Brain pericyte (primary cell): ENCODE data around the gene JOSD1.

Source experiments
- DNase-seq: peaks from one replicate; pipeline ENCODE4 v3.0.0-alpha.2; 2012; ENCODE audit warnings: low read depth, low spot score

The JOSD1 gene

DNA sequence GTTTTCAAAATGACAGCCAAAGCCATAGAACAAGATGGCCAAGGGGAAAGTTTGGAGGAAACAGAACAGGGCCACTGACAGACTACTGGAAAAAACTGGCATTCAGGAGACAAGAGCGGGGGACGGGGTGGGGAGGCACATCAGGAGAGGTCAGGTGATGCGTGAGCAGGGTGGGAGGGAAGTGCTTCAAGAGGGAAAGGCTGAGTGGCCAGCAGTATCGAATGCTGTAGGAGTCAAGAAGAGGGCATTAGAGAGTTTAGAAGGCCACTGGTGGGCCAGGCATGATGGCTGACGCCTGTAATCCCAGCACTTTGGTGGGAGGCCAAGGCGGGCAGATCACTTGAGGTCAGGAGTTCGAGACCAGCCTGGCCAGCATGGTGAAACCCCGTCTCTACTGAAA, 13.2 kb upstream of the JOSD1 start:
- no peak for DNase-seq

DNA sequence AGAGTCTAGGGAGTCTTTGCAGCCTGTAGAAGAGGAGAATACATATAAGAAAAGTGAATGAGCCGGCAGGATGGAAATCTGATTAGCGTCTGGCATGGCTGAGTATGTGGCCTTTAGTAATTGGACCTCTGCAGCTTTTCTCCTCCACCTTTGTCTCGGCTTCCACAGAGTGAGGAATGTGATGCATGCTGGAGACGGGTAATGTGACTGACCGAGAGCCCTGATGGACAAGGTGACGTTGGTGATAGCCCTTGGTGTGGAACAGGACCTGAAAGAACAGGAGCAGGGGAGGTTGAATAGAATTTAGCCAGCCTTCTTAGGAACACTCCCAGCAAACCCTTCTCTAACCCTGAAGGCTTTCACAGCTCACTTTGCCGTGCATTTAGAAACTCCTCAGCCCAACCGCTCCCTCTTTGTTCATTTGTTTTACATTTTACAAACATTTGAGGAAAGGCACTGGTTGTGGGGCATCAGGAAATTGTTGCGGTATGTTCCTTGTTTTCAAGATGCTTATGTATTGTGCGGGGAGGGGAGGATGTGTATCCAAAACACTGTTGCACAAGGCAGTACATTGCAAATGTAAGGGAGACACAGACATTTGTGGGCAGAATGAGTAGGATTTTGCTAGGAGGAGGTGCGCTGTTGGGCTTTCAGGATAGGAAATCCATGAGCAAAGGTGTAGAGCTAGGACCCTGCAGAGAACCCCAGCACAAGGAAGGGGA, 11.9 kb upstream of the JOSD1 start:
- DNase-seq = no peak

DNA sequence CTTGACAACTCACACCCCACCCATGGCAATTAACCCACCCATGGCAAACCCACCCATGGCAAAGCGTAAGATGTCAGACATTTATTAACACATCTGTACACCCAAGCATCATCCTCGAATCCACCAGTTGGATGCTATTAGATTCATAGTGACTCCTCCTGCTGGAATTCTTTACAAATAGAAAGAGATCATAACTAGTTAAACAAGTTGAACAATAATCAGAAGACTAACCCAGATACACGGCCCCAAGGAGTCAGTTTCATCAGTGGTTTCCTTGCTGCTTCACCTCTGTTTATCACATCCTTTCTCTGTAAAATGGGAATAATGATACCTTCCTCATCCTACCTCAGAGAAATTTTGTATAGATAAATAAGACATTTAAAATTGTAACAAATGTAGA, 10.1 kb upstream of the JOSD1 start:
- no peak for DNase-seq

DNA sequence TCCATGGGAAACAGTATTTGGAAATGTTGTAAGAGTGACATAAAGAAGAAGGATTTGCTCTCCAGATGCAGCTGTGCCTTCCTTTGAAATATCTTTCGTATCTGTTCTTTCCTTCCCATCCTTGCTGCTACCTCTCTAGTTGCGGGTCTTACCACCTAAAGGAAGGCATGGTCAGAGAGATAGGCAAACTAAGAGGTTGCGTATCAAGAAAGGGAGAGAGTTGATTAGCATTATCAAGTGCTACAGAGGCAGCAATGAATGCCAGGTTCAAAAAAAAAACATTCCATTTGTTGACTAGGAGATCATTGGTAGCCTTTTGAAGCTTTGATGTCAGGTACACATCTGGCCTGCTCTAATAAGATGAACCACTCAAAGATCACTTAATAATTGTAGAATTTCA, 9.6 kb upstream of the JOSD1 start:
- DNase-seq = no peak

DNA sequence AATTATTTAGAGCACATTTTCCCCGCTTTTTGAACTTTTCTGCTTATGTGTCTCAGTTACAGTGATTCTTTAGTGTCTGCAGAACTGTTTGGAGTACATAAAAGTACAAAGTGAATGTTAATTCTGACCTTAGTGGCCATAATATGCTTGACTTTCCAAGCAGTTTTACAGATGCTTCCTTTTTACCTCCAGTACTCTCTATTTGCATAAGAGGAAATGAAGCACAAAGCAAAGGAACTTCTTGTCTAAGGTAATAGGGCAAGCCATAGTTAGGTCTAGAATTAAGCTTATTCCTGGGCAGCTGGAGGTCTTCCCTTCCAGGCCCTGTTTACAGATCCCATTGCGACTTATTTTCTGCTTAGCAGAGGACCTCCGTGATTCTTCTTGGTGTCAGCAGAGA, 8.6 kb upstream of the JOSD1 start:
- DNase-seq = no peak

DNA sequence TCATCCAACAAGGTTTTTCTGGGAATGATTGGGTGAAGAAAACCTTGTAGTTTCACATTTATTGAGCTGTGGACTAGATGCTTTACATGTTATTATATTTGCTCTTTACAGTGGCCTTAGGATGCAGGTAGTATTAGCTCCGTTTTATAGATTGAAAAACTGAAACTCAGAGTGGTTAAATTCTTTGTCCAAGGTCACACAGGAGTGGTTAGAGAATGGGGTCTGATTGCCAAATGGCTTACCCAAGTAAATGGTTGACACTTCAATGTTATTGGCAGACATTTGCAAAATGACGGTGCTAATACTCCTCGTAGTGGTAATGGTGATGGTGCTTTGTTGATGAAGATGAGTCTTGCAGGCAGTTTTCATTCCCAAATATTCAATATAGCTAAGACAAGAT, 7.2 kb upstream of the JOSD1 start:
- DNase-seq = no peak

DNA sequence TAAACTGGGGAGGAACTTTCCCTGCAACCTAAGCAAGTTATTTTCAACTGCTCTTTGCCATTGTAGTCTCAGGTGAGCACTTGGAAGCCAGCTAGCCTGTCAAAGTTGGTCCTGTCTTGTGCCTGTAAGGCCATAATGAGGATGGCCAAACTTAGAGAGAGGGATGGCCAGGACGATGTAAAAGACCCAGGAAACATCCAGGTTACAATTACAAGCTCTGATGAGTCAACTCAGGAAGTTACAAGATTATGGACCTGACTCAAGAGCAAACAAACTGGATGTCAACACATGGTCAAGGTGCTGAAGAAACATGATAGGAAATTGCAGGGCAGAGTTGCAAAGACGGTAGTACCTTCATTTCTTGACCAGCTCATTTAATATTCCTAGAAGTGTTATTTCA, 6.6 kb upstream of the JOSD1 start:
- DNase-seq = no peak

DNA sequence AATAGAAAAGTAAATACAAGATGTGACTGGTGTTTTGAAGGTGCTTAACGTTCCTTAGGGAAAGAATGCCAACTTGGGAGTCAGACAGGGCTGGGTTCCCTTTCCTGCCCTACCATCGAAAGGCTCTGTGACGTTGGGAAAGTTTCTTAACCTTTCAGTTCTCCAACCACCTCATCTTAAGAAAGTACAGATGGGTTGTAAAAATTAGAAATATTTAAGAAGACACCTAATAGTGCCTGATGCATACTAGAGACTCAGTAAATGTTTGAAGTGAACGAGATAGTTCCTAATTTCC, 6.1 kb upstream of the JOSD1 start:
- DNase-seq = no peak

DNA sequence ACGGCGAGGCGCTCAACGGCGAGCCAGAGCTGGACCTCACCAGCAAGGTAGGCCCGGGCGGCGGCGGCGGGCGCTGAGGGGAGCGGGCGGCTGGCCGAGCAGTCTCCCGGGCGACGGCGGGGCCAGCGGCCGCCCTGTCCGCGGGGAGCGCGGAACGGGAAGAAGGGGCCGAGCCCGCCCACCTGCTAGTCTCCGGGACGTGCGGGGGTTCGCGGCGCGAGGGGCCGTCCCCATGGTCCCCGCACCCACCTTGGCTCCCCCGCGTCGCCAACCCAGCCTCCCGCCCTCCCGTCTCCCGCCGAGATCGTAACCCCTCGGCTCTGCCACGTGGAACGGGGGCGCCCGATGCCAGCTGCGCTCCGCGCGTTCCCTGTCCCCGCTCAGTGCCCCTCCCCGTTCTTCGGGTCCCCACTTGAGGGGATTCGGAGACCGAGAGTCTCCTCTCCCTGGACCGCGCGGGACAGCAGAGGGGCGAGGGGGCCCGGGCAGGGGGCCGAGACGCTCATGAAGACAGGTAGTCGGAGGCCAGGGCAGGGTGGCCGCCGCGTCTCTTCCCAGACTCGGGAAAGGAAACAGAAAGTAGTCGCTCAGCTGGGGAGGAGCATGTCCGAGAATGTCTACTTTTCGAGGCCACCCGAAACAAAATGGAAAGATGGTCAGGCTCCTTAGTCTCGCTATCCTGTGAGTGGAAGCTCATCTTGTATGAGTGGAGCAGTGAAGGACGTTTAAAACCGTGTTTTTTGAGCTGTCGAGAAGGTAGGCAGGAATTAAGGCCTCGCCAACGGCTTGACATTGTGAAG, 5.6 kb upstream of the JOSD1 start:
- no peak for DNase-seq

DNA sequence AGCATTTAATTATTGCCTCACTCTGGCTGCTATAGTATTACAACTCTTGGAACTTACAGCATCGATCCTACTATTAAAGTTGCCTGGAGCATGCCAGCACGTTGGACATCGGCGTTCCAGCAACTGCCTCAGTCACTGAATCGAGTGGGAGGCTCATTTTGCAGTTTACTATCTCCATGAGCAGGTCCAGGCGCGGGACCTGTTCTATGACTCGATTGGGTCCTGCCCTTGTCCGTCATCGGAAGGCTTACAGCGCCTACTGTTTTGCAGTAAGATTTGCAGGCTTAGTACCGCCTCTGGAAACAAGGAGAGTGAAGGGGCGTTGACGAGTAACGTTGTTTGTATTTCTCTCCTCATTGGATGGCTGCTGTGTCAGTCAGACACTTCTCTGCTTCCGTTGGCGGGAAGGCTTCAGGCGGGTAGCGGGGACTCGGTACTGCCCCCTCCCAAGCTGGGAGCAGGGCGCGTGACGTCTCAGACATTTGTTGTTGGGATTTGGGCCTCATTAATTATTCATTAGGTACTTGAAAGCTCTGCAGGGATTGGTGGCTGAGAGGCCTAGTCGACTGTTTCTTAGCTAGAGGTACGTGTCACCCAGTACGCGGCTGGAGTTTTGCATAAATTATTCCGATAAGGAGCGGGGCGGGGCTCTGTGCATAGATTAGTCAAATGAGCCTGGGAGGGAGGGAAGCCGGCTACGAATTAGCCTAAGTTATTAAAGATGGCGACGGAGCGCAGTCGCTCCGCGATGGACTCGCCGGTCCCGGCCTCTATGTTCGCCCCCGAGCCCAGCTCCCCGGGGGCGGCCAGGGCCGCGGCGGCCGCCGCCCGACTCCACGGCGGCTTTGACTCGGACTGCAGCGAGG, 4.7 kb upstream of the JOSD1 start, which contains the start of gene GTPBP1:
Gene GTPBP1, plus strand, starts transcription at position 710 of the 866 bp plus-strand sequence. Its CDS starts 12 bp downstream, at position 722.
- DNase-seq = peak; percentile 100

DNA sequence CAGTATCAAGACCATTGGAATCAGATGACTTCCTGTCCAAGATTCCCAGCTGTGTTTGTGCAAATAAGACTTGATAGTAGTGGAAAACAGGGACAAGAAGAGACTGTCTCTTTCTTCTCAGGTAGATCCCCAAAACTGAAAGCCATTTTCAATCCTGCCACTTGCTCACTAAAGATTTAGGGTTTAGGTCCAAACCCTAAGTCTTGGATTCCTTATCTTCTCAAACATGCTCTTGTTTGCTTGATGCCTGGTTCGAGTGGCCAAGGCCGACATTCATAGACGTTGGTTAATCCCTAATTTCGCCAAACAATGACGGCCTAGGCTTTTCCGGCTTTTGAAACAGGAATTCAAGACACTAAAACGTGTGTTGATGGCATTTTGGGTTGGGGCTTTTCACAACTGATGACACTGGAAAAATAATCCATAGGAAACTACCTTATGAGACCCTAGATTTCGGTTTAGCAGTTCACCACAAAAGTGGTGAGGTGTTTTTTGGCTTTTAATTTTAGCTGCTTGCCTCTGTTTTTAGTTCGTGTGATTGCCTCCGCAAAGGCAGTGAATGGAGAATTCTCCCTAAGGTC, 4.0 kb upstream of the JOSD1 start:
- no peak for DNase-seq

DNA sequence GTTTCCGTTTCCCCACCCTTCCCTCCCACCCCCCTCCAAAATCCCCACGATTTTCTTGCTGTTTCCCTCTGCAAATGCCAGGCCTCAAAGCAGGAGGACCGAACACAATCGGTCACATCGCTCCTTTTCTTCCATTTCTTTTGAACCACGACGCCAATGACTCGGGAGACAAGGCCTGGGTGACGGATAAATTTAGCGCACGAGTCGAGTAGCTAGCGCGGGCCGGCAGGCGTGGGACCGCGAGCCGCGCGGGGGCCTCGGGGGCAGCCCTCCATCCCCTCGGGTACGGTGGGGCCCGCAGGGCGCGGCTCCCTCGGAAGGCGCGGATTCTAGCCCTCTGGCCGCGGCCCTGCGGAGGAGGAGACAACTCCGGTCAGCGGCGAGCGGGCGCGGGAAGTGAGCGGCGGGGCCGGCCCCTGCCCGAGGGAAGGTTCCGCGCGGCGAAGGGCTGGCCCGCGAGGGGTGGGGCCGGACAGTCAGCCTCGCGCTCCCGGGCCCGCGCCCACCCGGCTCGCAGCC, 414 bp downstream of the JOSD1 start:
- DNase-seq = no peak

DNA sequence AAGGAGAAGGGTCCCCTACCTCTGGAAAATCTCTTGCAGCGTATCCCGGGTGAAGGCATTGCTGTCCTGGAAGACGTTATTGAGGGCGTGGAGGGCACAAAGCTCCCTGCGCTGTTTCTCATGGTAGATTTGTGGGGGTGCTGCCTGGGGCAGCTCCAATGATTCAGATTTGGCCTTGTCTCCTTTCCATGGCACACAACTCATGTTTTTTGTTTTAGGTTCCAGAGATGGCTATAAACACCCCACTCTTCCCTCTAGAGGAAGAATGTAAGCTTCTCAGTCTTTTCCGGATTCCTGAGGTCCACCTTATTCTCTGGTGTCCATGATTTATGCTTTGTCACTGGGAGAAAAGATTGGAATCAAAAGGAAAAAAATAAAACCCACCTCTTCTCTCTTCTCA, 959 bp downstream of the JOSD1 start:
- no peak for DNase-seq

DNA sequence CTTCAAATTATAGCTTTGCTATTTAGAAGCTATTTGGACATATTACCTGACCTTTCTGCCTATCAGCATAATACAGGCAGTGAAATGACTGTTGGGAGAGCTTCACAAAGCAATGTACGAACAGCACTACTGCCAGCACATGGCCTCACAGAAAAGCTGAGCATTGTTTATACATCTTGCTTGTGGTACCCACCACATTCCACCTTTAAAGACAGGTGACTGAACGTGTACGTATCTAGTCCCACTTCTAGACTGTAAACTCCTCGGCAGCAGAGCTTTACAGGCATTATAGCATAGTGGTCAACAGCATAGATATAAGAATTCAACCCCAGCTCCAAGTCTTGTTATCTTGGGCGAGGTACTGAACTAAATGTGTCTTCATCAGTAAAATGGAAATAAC, 1.6 kb downstream of the JOSD1 start:
- no peak for DNase-seq

DNA sequence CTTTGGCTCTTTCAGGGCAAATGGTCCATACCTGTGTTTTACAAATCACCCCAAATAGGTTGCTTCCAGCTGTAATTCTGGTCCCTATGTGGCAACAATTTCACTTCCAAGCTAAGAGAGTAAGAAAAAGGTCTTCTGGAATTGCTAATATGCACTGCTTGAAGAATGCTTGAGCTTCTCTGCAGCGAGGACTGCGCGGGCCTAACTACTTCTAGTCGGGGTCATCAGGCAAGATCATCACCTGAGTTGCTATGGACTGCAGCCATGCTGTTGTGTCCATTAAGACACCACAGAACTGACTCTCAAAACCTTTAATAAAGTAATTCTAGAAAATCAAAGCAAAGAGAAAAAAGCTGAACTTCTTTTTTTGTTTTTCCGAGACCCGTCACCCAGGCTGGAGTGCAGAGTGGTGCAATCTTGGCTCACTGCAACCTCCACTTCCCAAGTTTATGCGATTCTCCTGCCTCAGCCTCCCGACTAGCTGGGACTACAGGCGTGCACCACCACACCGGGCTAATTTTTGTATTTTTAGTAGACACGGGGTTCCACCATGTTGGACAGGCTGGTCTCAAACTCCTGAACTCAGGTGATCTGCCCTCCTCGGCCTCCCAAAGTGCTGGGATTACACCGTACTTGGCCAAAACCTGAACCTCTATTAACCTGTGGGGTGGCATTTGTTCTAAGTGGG, 2.2 kb downstream of the JOSD1 start:
- DNase-seq = no peak

DNA sequence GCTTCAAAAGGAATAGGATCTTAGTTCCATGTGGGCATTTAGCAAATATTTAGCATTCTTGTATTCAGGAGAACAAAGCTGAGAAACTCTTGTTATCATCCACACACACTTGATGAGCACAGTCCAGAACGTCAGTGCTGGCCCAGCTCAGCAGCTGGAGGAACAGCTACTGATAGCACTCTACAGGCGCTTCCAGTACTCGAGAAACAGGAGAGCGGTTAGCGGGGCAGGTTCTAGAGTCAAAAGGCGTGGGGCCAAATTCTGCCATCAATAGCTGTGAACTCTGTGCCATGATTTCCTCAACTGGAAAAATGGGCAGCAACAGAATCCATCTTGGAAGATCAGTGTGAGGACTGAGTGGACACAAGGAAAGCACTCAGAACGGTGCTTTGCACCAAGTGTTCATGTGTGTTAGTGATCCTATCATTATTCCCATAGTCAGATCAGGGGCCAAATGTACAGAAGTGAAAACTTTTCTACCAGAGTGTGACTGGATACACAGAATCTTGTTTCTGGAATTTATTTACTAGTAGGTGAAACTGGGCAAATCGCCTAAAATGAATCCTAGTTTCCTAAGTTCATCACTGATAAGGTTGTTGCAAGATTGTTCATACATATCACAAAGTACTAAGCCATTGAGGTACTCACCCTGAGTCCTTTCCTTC, 3.2 kb downstream of the JOSD1 start:
- DNase-seq = no peak

DNA sequence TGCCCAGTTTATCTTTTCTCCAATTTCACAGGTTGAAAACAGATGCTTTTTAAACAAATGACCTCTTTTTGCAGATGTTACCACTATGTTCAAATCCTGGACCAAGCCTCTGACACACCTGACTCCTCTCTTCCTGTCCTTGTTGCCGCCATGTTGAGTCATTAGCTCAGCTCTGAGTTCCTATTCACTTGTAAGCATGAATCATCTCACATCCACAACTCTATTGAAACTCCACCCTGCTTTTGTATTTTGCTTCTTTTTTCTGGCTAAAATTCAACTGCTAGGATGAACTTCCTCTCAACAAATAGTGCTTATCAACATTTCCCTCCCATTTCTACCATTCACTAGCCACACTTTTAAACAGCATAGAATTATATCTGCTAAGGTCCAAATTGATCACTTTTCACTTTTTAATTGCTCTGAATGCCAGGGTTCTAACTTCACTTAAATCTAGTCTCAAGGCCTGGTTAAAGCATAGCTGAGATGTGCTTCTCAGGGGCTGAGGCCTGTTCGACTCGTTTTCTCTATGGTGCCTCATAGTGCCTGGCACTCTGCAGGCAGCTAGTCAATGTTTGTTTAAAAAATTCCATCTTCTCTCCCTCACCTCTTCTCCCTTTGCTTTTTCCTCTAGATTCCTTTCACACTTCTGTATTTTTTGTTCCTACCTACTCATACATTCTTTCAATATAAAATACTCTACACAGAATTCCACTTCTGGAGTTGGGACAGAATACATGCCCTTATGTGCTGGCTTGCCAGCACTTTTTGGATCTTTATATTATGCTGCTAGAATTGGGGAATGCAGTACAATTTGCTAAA, 3.9 kb downstream of the JOSD1 start:
- DNase-seq = no peak

DNA sequence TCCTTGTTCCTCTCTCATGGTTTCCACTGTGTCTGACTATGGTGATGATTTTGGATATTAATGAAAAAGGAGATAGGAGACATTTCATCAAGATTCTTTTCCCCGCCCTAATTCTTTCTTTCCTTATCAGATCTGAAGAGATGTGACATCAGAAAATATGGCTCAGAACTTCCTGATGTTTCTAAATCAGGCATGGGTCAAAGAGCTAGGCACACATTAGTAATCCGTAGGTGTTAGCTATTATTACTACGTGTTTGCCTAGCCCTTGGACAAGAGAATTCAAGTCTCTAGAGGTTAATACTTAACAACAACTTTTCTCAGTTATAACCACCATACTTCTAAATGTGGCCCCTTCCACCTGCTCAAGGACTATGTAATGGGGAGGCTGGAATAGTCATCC, 5.8 kb downstream of the JOSD1 start:
- no peak for DNase-seq

DNA sequence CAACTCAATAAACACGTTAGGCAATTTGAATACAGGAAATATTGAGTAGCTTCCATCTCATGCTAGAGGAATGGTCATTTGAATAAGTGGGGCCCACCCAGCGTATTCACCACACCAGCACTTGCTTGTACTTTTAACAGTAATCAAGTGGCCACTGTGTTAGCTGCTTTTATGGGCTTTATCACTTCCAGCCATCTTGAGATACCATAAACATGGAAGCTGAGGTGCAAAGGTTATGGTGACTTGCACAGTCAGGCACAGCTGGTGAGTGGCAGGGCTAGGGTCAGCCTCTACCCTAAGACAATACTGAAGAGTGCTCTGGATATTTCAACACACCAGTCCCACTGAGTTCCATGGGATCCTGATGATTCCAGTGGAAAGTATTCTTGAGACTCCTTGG, 6.7 kb downstream of the JOSD1 start:
- DNase-seq = no peak

DNA sequence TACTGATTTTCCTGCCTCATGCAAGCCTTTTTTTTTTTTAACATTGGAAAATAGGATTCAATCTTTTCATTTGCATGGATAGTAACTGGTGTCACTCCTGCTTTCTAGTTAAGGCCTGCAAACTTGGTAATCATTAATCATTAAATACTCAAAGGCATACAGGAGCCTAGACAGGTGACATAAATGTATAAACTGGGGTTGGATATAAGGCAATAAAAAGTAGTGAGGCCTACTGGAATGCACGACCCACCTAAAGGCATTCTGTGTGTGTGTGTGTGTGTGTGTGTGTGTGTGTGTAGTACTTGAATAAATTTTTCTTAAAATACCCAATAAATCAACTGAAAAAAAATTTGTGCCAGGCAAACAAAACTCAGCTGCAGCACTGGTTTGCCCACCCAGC, 11.1 kb downstream of the JOSD1 start:
- DNase-seq = no peak
